Esophagus squamous epithelium (tissue), 5 donors: ENCODE results near the gene ZNF385B. TPM values are rescaled to one million over a fixed set of nuclear protein-coding genes. Genes with fewer than 3 reads are reported as not detected.

Experiments
- DNase-seq: peaks from one replicate; lab custom pipeline; 2025; lab: John Stamatoyannopoulos, UW
- H3K27ac ChIP-seq, 4 donors: fragments of 200-600 bp; sonication (generic); one replicate each; pipeline ENCODE4 v1.5.1; 2016 to 2019; ENCODE audit warnings: mild to moderate bottlenecking in 1 of 4
- H3K27me3 ChIP-seq, 4 donors: fragments of 200-600 bp; sonication (generic); 1 replicate in 3 of 4; 2 replicates in 1 of 4; pipeline versions ENCODE4 v1.5.1 to v1.6.0; 2017 to 2021; ENCODE audit warnings: antibody characterized with exemption in 1 of 4
- H3K36me3 ChIP-seq, 3 donors: fragments of 200-600 bp; sonication (generic); one replicate each; pipeline ENCODE4 v1.5.1; 2016 to 2019
- H3K4me1 ChIP-seq, 3 donors: fragments of 200-600 bp; sonication (generic); one replicate each; pipeline ENCODE4 v1.5.1; 2017 to 2019
- H3K4me3 ChIP-seq, 4 donors: fragments of 200-600 bp; sonication (generic); 1 replicate in 3 of 4; 2 replicates in 1 of 4; pipeline ENCODE4 v1.5.1; 2016 to 2019; ENCODE audit warnings: mild to moderate bottlenecking in 2 of 4, moderate library complexity in 1 of 4
- H3K9me3 ChIP-seq, 3 donors: fragments of 200-600 bp; sonication (generic); one replicate each; pipeline ENCODE4 v1.5.1; 2016 to 2019
- CTCF ChIP-seq, 6 experiments: fragments of 450-650 bp in 4 of 6; fragments of 200-600 bp in 2 of 6; sonication (generic) in 2 of 6; IDR thresholded peaks; one replicate each; pipeline ENCODE4 v1.5.1; 2016 to 2019; ENCODE audit warnings: antibody characterized with exemption in 6 of 6, mild to moderate bottlenecking in 4 of 6, moderate library complexity in 4 of 6
- POLR2A ChIP-seq, 4 donors: fragments of 450-650 bp; IDR thresholded peaks; one replicate each; pipeline ENCODE4 v1.6.1; 2017; ENCODE audit warnings: antibody characterized with exemption in 4 of 4, mild to moderate bottlenecking in 4 of 4, moderate library complexity in 3 of 4
- WGBS, 2 donors: methylation state at CpG; one replicate each; pipeline ENCODE4 v1.1.5; 2018; 5-methylcytosine and 5-hydroxymethylcytosine counted together
- intact Hi-C: fragments of 100-400 bp; cut with DNase I; formaldehyde crosslinking; loops from one replicate; pipeline ENCODE4 v1.15.0; 2022
- total RNA-seq, 4 donors: library from RNA; depleted of rRNA; stranded (reverse); fragments of >200 nt; gene quantifications; one replicate each; pipeline ENCODE4 v1.1.0, GENCODE V29; 2016
- donor health status: DM: yes; HTN: yes; CAD: no.

ZNF385B gene
- total RNA-seq, 4 donors from 2014 or later, result 0.44 to 3.1 (median 0.44) TPM; not detected in 1

DNA sequence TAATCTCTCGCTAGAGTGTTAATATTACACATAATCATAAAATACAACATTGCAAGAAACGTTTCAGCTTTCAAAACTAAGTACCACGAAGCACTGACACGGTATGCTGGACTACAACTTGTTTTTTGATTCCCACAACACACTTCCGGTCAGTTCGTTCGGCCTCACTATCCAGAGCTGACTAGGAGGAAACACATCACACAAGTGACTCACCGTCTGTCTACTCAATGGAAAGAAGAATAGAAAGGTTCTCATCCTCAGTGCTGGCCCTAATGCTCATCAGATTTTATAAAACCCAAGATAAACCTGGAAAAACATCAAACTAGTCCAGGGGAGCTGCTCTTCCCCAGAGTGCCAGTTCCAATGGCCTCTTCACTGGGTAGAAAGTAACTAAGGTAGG lies 42.9 kb downstream of the ZNF385B start:
- Histone ChIP-seq H3K9me3 (no peaks in the 10 kb centered on the region), H3K27ac (no peak overlapping the region), H3K4me3 (no peak overlapping the region), H3K27me3 (no peaks in the 10 kb centered on the region), H3K36me3 (no peaks in the 10 kb centered on the region), H3K4me1 (no peaks in the 10 kb centered on the region)
- intact Hi-C loops, result no loop called here
- TF ChIP-seq POLR2A (IDR thresholded peaks at IDR 0.05), result no peak
- TF ChIP-seq CTCF (IDR thresholded peaks at IDR 0.05), result no peak
- WGBS, 2 donors, result 71 to 72% methylated on average over 8 of the region's 8 CpGs
- no peak for DNase-seq

GRCh38 chr2:179817181-179817841 lies 44.1 kb downstream of the ZNF385B start:
- no peaks in the 10 kb centered on the region for H3K9me3 ChIP-seq
- no peaks in the 10 kb centered on the region for H3K27me3 ChIP-seq
- no peaks in the 10 kb centered on the region for H3K36me3 ChIP-seq
- DNase-seq, result no peak
- intact Hi-C loops, result no loop called here
- TF ChIP-seq POLR2A (IDR thresholded peaks at IDR 0.05) (no peak), CTCF (IDR thresholded peaks at IDR 0.05) (no peak)
- H3K4me3 ChIP-seq, result no peak overlapping the region
- no peaks in the 10 kb centered on the region for H3K4me1 ChIP-seq
- no peak overlapping the region for H3K27ac ChIP-seq
- WGBS, 2 donors, result 14 to 16% methylated on average over 1 of the region's 1 CpG

- no peaks in the 10 kb centered on the region for H3K36me3 ChIP-seq
- no peak for TF ChIP-seq CTCF (IDR thresholded peaks at IDR 0.05)
- no peak for TF ChIP-seq POLR2A (IDR thresholded peaks at IDR 0.05)
- H3K27me3 ChIP-seq, result no peaks in the 10 kb centered on the region
- 88 to 97% methylated on average over 5 of the region's 5 CpGs for WGBS, 2 donors
- no peaks in the 10 kb centered on the region for H3K4me1 ChIP-seq
- no peak for DNase-seq
- H3K27ac ChIP-seq, result no peak overlapping the region
- H3K9me3 ChIP-seq, result no peaks in the 10 kb centered on the region
- no peak overlapping the region for H3K4me3 ChIP-seq
- intact Hi-C loops, result no loop called here
Observed at GRCh38 chr2:179814050-179814449, 47.4 kb downstream of the ZNF385B start.

GRCh38 chr2:179812501-179812900 lies 48.9 kb downstream of the ZNF385B start:
- no peak overlapping the region for H3K27ac ChIP-seq
- no peaks in the 10 kb centered on the region for H3K36me3 ChIP-seq
- WGBS, 2 donors, result 87 to 93% methylated on average over 1 of the region's 1 CpG
- H3K9me3 ChIP-seq, result no peaks in the 10 kb centered on the region
- H3K4me1 ChIP-seq, result no peaks in the 10 kb centered on the region
- H3K4me3 ChIP-seq, result no peak overlapping the region
- no peaks in the 10 kb centered on the region for H3K27me3 ChIP-seq
- TF ChIP-seq CTCF (IDR thresholded peaks at IDR 0.05) (no peak), POLR2A (IDR thresholded peaks at IDR 0.05) (no peak)
- DNase-seq, result no peak
- intact Hi-C loops, result no loop called here

- Histone ChIP-seq H3K27me3 (no peaks in the 10 kb centered on the region), H3K9me3 (no peaks in the 10 kb centered on the region), H3K4me3 (no peak overlapping the region), H3K4me1 (no peaks in the 10 kb centered on the region), H3K27ac (no peak overlapping the region), H3K36me3 (no peaks in the 10 kb centered on the region)
- no peak for TF ChIP-seq CTCF (IDR thresholded peaks at IDR 0.05)
- no peak for DNase-seq
- intact Hi-C loops, result no loop called here
Observed at GRCh38 chr2:179811042-179811441, 50.4 kb downstream of the ZNF385B start.
